Right atrium auricular region (tissue), 2 donors: Measurements from ENCODE around the gene PTPN11. TPM values are rescaled to one million over a fixed set of nuclear protein-coding genes. Genes with fewer than 3 reads are reported as not detected.
"Not testable (repeated sequence)": the region's sequence is repeated elsewhere in the genome, so short reads cannot be mapped to it uniquely, and the experiment has no call there.

ENCODE experiments used
- DNase-seq: peaks from one replicate; pipeline ENCODE4 v3.0.0-alpha.2; 2019; ENCODE audit warnings: low spot score
- H3K27ac ChIP-seq, 2 donors: fragments of 200-600 bp; sonication (generic); 1 replicate in 1 of 2; 2 replicates in 1 of 2; pipeline ENCODE4 v1.5.1; 2016 to 2019
- H3K27me3 ChIP-seq, 2 donors: fragments of 200-600 bp; sonication (generic); one replicate each; pipeline versions ENCODE4 v1.5.1 to v1.6.0; 2017 to 2019
- H3K36me3 ChIP-seq: fragments of 200-600 bp; sonication (generic); one replicate; pipeline ENCODE4 v1.5.1; 2016
- H3K4me1 ChIP-seq, 2 donors: fragments of 200-600 bp; sonication (generic); one replicate each; pipeline versions ENCODE4 v1.5.1 to v1.6.0; 2017 to 2019
- H3K4me3 ChIP-seq, 2 donors: fragments of 200-600 bp; sonication (generic); 1 replicate in 1 of 2; 2 replicates in 1 of 2; pipeline ENCODE4 v1.5.1; 2017 to 2019; ENCODE audit warnings: mild to moderate bottlenecking in 1 of 2, moderate library complexity in 1 of 2
- H3K9me3 ChIP-seq, 2 donors: fragments of 200-600 bp; sonication (generic); one replicate each; pipeline ENCODE4 v1.5.1; 2019
- total RNA-seq, 2 donors: library from RNA; depleted of rRNA; stranded (reverse); fragments of >200 nt; gene quantifications; one replicate each; pipeline ENCODE4 v1.1.0, GENCODE V29; 2016
- TF ChIP-seq, protein P1 (sequence below), 2 donors: fragments of 200-600 bp; sonication (generic); IDR thresholded peaks; one replicate each; pipeline ENCODE4 v1.5.1; 2019; ENCODE audit warnings: antibody characterized with exemption in 2 of 2

The PTPN11 gene
- total RNA-seq, 2 donors from 2014 or later = 70.8 to 97.9 TPM

DNA sequence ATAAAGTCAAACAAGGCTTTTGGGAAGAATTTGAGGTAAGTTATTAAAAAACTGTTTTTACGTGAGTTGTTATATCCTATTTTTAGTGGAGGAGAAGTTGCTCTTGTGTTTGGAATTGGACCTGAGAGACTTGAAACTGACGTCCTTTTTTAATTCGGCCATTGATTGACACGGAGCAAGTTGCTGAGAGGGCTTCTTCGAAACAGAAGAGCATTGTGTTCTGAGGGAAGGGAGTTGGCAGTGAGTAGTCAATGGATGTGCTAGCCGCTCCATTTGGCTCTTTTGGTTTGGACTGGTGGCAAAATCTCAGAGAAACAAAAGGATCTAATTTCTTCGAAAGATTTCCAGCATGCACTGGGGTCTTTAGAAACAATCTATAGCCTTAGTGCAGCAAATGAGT lies 37.3 kb downstream of the PTPN11 start:
- DNase-seq = no peak
- H3K27me3 ChIP-seq = no peaks in the 10 kb centered on the region
- H3K4me3 ChIP-seq = no peak overlapping the region
- H3K9me3 ChIP-seq = no peaks in the 10 kb centered on the region
- TF ChIP-seq, protein P1, sequence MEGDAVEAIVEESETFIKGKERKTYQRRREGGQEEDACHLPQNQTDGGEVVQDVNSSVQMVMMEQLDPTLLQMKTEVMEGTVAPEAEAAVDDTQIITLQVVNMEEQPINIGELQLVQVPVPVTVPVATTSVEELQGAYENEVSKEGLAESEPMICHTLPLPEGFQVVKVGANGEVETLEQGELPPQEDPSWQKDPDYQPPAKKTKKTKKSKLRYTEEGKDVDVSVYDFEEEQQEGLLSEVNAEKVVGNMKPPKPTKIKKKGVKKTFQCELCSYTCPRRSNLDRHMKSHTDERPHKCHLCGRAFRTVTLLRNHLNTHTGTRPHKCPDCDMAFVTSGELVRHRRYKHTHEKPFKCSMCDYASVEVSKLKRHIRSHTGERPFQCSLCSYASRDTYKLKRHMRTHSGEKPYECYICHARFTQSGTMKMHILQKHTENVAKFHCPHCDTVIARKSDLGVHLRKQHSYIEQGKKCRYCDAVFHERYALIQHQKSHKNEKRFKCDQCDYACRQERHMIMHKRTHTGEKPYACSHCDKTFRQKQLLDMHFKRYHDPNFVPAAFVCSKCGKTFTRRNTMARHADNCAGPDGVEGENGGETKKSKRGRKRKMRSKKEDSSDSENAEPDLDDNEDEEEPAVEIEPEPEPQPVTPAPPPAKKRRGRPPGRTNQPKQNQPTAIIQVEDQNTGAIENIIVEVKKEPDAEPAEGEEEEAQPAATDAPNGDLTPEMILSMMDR (IDR thresholded peaks at IDR 0.05) = no peak
- no peaks in the 10 kb centered on the region for H3K4me1 ChIP-seq
- no peak overlapping the region for H3K27ac ChIP-seq
- peaks cover 72% of the 10 kb centered on the region for H3K36me3 ChIP-seq

DNA sequence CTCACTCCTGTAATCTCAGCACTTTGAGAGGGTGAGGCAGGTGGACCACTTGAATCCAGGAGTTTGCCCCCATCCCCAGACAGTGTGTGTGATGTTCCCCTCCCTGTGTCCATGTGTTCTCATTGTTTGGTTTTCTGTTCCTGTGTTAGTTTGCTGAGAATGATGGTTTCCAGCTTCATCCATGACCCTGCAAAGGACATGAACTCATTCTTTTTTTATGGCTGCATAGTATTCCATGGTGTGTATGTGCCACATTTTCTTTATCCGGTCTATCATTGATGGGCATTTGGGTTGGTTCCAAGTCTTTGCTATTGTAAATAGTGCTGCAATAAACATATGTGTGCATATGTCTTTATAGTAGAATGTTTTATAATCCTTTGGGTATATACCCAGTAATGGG lies 38.4 kb downstream of the PTPN11 start:
- peaks cover 70% of the 10 kb centered on the region for H3K36me3 ChIP-seq
- not testable (repeated sequence) for H3K4me3 ChIP-seq, H3K4me1 ChIP-seq, H3K27me3 ChIP-seq, H3K9me3 ChIP-seq, H3K27ac ChIP-seq, DNase-seq

DNA sequence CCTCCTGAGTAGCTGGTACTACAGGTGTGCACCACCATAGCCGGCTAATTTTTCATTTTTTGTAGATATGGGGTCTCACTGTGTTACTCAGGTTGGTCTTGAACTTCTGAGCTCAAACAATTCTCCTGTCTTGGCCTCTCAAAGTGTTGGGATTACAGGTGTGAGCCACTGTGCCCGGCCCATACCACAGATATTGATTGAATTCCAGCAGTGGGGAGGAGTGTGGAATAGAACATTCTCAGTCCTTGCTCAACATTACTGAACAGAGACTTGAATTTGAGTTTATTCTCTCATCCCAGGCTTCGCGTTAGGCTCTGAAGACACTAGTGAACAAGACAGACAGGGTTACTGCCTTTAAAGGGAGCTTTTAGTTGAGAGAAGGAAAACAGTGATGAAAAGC lies 39.6 kb downstream of the PTPN11 start:
- Histone ChIP-seq H3K27me3 (no peaks in the 10 kb centered on the region), H3K36me3 (peaks cover 62% of the 10 kb centered on the region), H3K4me3 (no peak overlapping the region), H3K27ac (no peak overlapping the region), H3K9me3 (no peaks in the 10 kb centered on the region), H3K4me1 (no peaks in the 10 kb centered on the region)
- DNase-seq = no peak
- TF ChIP-seq, protein P1 (IDR thresholded peaks at IDR 0.05) = no peak

DNA sequence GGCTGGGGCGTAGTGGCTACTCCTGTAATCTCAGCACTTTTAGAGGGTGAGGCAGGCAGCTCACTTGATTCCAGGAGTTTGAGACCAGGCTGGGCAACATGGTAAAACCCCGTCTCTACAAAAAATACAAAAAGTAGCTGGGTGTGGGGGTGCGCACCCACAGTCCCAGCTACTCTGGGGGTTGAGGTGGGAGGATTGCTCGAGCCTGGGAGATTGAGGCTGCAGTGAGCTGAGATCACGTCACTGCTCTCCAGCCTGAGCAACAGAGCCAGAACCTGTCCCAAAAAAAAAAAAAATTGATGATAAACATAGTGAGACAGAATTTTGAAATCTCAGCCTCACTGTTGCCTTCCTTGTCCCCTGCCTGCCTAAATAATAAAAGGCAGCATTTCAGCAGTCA lies 40.0 kb downstream of the PTPN11 start:
- no peak for DNase-seq
- Histone ChIP-seq H3K4me1 (no peaks in the 10 kb centered on the region), H3K27me3 (no peaks in the 10 kb centered on the region), H3K27ac (no peak overlapping the region), H3K4me3 (no peak overlapping the region), H3K36me3 (peaks cover 58% of the 10 kb centered on the region), H3K9me3 (no peaks in the 10 kb centered on the region)
- TF ChIP-seq, protein P1 (IDR thresholded peaks at IDR 0.05) = no peak

DNA sequence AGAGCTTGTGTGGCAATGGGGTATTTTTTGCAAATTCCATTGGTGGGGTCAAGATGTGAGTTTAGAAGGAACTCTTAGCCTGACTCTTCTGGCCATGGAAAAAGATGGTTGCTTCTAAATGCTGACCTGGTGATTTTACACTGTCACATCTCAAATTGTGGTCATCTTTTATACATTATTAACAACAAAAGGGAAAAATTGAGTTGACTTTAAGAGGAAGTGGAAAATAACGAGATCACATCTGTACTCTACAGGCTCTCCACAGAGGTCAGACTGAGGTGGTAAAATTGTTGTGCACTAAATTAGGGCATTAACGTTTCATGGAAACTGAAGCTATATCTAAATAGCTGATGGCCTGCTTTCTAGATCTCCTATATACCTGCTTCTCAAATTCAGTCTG lies 44.7 kb downstream of the PTPN11 start:
- Histone ChIP-seq H3K9me3 (no peaks in the 10 kb centered on the region), H3K36me3 (peaks cover 11% of the 10 kb centered on the region), H3K4me3 (no peak overlapping the region), H3K4me1 (no peaks in the 10 kb centered on the region), H3K27ac (no peak overlapping the region), H3K27me3 (no peaks in the 10 kb centered on the region)
- TF ChIP-seq, protein P1 (IDR thresholded peaks at IDR 0.05) = no peak
- no peak for DNase-seq

DNA sequence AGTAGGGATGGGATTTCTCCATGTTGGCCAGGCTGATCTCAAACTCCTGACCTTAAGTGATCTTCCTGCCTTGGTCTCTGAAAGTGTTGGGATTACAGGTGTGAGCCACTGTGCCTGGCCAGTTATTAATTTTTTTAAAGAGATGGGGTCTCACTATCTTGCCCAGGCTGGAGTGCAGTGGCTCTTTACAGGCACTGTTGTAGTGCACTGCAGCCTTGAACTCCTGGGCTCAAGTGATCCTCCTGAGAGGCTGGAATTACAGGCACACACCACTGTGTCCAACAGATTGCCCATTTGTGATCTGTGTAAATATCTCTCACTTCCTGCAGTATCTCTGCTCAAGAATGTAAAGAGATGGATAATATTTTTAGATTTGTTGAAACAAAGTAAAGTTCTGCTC lies 45.9 kb downstream of the PTPN11 start:
- H3K36me3 ChIP-seq = peaks cover 11% of the 10 kb centered on the region
- no peaks in the 10 kb centered on the region for H3K9me3 ChIP-seq
- no peak for DNase-seq
- H3K4me1 ChIP-seq = no peaks in the 10 kb centered on the region
- H3K27me3 ChIP-seq = no peaks in the 10 kb centered on the region
- TF ChIP-seq, protein P1 (IDR thresholded peaks at IDR 0.05) = no peak
- H3K4me3 ChIP-seq = no peak overlapping the region
- H3K27ac ChIP-seq = no peak overlapping the region
